NCI-H2081 treated with DMSO at 0.1 percent for 48 hours (cell line): Measurements from ENCODE around the gene PCSK5.
"Not testable (repeated sequence)": the region's sequence is repeated elsewhere in the genome, so short reads cannot be mapped to it uniquely, and the experiment has no call there.

Source experiments
- DNase-seq: peaks from one replicate; lab custom pipeline; 2025; lab: John Stamatoyannopoulos, UW

Gene PCSK5

GRCh38 chr9:75963321-75963720 is 72.8 kb downstream of the PCSK5 start:
- DNase-seq, result not testable (repeated sequence)

GRCh38 chr9:75964427-75964826 is 74.0 kb downstream of the PCSK5 start:
- no peak for DNase-seq

DNA sequence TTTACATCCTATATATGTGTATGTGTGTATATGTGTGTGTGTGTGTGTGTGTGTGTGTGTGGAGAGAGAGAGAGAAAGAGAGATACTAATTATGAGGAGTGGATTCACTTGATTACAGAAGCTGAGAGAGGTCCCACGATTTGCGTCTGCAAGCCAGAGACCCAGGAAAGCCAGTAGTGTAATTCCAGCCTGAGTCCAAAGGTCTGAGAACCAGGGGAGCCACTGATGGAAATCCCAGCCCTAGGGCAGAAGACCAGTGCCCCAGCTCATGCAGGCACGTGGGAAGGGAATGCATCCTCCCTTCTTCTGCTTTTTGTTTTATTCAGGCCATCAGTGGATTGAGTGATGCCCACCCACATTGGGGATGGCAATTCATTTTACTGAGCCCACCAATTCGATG is 74.8 kb downstream of the PCSK5 start:
- no peak for DNase-seq

DNA sequence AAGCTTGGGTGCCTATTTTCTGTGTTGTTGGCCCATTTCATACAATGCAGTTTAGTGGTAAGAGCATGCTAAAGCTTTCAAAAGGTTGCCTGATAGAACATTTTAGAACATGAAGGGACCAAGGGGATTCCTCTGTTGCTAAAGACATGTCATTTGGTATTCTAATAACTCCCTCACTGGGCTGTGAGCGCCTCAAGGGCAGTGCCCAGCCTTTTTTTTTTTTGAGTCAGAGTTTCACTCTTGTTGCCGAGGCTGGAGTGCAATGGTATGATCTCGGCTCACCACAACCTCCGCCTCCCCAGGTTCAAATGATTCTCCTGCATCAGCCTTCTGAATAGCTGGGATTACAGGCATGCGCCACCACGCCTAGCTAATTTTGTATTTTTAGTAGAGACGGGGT is 77.1 kb downstream of the PCSK5 start:
- no peak for DNase-seq

DNA sequence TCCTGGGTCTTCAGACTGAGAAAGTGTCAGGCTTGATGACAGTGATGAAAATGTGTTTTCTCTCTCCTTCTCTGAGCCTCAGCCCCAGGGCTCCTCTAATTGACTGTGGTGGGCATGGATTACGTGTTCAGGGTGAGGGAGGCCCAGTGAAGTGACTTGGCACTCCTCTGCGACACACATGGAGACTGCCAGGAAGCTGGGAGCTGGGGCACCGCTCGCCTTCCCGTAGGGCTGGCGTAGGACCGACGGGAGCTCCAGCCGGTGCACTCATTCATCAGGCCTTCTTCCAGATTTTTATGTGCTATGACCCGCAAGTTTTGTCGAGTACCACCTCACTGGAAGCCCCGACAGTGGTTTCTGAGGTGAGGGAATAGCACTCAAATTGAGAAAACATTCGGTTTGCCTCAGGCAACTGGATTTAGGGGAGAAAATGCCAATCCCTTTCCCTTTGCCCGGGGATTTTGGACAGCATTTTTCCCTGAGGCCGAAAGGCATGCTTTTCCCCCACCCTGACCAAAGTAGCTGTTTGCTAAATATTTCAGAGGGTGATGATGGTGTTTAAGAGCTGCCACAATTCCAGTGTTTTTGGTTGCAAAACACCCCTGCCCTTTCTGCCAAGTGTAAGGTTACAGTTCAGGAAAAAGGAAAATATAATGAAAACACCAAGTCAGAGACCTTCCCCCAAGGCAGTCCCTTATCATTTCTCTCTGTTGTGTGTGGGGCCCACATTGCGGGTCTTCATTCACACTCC is 83.7 kb downstream of the PCSK5 start:
- no peak for DNase-seq

GRCh38 chr9:75975071-75975470 is 84.6 kb downstream of the PCSK5 start:
- DNase-seq, result no peak

- DNase-seq, result no peak
These were observed 86.1 kb downstream of the PCSK5 start for GRCh38 chr9:75976549-75976948.

DNA sequence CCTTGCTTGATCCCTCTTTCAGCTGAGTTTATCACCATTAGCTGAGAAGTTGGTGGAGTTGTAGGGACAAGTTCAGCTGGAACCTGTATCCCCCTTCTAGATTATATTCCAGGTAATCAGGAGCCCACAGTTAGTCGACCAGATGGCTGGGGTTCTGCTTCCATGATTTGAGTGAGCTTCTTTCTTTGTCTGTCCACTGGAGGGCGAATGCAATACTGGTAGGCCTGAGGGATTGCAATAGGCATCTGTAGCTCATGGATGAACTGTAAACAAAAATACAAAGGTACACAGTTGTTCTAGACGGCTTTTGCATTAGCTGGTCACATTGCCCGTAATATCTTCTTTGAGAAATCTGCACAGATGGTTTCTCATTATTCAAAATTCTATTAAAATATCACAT is 88.9 kb downstream of the PCSK5 start:
- DNase-seq, result no peak

- DNase-seq, result no peak
These were observed 93.0 kb downstream of the PCSK5 start for GRCh38 chr9:75983319-75984045.

DNA sequence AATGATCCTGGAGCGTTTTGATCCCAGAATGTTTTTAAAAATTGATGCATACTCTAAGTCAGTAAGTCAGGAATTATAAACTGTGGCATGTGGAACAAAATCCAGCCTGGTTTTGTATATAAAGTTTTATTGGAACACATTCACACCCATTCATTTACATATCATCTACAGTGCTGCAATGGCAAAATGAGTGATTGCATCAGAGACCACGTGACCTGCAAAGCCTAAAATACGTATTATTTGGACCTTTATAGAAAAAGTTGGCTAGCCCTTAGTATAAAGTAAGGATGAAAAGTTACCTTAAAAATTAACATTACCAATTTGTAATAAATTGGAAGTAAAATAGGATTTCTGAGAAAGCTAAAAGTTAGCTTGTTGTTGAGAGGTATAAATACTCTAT is 95.0 kb downstream of the PCSK5 start:
- DNase-seq, result no peak

DNA sequence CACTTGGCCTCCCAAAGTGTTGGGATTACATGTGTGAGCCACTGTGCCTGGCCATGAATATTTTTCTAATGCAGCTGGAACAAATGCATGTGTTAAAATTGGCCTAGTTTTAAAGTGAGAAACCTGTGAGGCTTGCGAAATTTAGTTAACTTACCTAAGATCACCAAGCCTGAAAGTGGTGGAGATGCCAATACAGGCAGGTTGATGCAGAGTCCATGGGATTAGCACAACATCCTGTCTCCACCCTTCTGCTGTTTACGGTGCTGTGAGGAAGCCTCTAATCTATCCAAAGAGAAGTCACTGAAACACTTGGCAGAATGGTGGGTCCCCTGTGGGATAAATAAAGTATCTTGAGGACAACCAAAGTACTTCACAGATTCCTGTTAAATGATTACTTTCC is 98.2 kb downstream of the PCSK5 start:
- DNase-seq, result no peak

DNA sequence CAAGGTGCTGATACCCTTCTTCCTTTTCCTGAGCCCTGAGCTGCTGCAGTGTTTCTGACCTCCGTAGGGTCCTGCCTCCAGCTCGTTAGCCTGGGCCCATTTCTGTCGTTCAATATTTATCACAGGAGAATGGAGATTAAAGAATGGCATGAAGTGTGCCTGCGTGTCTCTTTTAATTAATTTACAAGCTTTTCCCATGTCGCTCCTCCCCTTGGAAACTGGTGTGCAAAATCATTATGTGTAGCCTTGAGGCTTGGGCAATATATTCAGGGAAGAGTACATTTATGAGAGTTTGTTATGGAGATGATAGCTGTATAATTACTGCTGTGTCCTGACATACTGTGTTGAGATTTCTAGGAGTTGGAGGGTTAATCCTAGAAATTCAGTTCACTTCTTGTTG is 99.7 kb downstream of the PCSK5 start:
- DNase-seq, result no peak

- DNase-seq, result no peak
These were observed 100.3 kb downstream of the PCSK5 start for GRCh38 chr9:75990576-75991304.

DNA sequence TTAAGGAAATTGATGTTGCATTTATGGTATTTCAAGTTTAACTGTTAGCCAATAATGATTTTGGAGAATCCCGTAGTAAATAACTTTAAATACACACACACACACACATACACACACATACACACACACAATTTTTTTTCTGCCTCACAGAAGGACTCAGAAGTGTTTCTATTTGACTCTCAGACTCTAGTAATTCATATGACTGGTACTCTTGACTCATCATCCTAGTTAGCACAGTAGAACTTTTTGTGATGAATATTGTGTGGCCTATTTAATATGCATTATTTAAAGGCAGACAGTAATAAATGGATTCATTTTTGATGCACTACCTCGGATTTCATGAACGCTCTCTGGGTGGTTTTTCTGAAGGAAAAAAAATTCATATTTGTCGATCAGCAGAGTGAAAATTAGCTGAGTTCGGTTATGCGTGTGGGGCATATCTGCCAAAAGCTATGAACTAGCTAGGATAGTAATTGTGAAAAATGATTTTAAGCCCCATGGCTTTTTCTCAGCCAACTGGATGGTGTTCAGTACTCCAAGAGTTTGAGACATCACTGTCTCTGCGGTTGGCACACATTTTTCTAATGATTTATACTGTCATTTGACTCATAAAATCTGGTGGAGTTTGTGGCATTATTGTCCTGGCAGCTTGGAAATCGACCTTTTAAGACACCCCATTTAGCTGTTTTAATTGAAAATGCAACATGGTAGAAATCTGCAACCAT is 102.2 kb downstream of the PCSK5 start:
- DNase-seq, result no peak

- DNase-seq, result no peak
These were observed 103.0 kb downstream of the PCSK5 start for GRCh38 chr9:75993434-75993833.

GRCh38 chr9:75995066-75995465 is 104.6 kb downstream of the PCSK5 start:
- DNase-seq, result no peak

DNA sequence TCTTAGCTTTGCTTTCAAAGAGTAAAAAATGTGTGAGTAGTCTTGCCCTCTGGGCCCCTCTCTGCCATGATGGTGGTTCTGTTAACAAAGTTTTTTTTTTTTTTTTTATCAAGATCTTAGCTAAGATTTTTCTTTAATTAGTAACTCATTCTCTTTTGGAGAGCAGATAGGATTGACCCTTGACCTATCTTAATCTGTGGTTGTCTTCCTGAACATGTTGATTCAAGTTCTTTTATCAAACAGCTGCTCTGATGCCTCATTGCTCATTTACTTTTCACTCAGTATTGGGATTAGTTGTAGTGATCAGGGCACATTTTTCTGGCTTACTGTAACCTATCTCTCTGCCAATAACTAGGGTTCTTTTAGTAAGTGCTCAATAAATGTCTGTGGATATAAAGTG is 106.3 kb downstream of the PCSK5 start:
- DNase-seq, result no peak

DNA sequence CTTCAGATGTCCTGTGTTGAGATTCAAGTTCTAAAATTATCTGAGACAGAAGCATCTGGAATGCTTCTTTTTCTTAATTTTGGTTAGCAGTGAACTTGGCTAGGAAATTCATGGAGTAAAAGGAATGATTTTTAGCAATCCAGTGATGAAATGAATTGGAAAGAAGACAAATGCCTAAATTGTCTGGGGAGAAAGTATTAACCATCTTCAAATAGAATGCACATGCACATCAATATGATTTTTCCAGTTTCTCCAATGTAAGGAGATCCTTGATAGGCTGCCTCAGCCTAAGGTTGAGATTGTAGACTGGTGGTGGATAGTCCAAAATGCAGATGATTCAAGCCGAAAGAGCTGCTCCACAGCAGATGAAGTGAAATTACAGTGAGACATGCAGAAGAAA is 106.7 kb downstream of the PCSK5 start:
- no peak for DNase-seq

GRCh38 chr9:75998096-75998780 is 107.8 kb downstream of the PCSK5 start:
- no peak for DNase-seq

DNA sequence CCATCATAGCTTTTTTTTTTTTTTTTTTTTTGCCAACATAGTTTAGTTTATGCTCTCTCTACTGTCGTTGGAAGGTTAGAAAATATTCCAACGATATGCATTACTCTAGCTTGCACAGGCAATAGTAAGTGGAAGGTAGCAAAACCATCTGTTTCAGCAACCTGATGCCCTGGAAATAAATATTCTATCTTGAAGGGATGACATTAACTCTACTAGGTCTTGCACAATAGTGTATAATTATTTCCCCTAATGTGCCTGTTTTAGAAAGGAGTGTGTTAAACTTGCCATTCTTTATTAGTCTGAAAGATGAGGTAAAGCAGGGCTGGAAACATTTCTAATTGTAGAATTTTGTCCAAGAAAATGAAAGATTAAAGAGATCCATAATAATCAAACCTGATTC is 111.0 kb downstream of the PCSK5 start:
- DNase-seq, result no peak

DNA sequence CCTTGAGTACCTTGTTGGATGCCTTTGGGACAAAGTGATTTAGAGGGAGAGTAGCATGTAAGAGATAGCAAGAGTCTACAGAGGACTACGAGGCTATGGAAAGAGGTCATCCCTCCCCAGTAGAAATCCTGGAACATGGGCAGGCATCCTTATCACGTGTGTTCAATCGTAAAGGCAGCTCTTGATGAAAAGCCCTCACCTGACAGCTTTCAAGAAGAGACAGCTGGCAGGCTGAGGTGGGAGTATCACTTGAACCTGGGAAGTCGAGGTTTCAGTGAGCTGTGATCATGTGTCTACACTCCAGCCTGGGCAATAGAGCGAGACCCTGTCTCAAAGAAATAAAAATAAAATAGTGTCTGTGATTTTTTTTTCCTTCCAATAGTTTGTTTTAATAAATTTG is 112.6 kb downstream of the PCSK5 start:
- no peak for DNase-seq

DNA sequence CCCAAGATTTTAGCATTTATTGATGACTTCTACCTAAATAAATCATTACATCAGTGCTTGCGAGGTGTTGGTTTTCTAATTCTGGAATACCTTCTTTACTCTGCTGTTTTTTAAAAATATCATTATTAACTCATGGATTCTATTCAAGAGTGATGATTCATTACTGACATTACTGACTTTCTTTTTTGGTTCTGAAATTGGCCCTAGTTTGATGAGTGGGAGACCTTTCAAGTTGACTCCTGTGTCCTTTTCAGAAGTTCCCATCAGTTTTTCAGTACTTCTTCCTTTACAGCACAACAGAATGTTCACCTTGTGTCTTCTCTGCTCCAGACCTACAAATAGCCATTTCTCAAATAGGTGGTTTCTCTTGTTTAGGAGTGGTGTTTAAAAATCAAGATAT is 114.1 kb downstream of the PCSK5 start:
- no peak for DNase-seq
